Measurements from ENCODE around the gene SACS.

Gene SACS

DNA sequence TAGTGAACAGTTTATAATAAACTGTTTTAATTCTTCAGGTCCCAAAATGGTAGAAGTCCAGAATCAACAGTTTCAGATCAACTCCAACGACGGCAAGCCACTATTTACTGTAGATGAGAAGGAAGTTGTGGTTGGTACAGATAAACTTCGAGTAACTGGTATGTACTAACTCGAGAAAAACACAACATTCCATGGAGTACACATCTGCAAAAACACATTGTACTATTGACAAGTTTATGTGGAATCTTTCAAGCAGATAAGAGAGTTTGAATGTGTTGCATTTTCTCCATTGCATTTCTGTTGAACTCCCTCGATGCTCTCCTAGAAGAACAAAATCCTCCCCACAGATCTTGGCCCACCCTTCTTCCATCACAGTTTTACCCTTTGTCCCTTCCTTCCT, 154.2 kb downstream of the SACS start:
- no peak for DNase-seq (ENCODE audit: extremely low read depth, low read depth)
- TF ChIP-seq, protein P1, sequence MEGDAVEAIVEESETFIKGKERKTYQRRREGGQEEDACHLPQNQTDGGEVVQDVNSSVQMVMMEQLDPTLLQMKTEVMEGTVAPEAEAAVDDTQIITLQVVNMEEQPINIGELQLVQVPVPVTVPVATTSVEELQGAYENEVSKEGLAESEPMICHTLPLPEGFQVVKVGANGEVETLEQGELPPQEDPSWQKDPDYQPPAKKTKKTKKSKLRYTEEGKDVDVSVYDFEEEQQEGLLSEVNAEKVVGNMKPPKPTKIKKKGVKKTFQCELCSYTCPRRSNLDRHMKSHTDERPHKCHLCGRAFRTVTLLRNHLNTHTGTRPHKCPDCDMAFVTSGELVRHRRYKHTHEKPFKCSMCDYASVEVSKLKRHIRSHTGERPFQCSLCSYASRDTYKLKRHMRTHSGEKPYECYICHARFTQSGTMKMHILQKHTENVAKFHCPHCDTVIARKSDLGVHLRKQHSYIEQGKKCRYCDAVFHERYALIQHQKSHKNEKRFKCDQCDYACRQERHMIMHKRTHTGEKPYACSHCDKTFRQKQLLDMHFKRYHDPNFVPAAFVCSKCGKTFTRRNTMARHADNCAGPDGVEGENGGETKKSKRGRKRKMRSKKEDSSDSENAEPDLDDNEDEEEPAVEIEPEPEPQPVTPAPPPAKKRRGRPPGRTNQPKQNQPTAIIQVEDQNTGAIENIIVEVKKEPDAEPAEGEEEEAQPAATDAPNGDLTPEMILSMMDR (IDR thresholded peaks at IDR 0.05; ENCODE audit: low read depth, low read length), result no peak

Measured in AG09319 (cell line).